Glutamatergic neuron (in vitro differentiated cells): ENCODE measurements around the gene ATP7A. TPM values are rescaled to one million over a fixed set of nuclear protein-coding genes. Genes with fewer than 3 reads are reported as not detected.

Source experiments
- DNase-seq: peaks from one replicate; pipeline ENCODE4 v3.0.0; 2022
- H3K27ac Mint-ChIP-seq: one replicate; pipeline ENCODE4 v1.8.0; 2020; ENCODE audit warnings: mild to moderate bottlenecking, mixed read lengths, inconsistent platforms; ENCODE audit not compliant: unreplicated experiment
- H3K27me3 Mint-ChIP-seq: one replicate; pipeline ENCODE4 v1.8.0; 2020; ENCODE audit warnings: mild to moderate bottlenecking, moderate library complexity, mixed read lengths, inconsistent platforms; ENCODE audit not compliant: unreplicated experiment
- H3K36me3 Mint-ChIP-seq: one replicate; pipeline ENCODE4 v1.8.0; 2020; ENCODE audit warnings: mild to moderate bottlenecking, mixed read lengths, inconsistent platforms; ENCODE audit not compliant: unreplicated experiment
- H3K4me1 Mint-ChIP-seq: one replicate; pipeline ENCODE4 v1.8.0; 2020; ENCODE audit warnings: mild to moderate bottlenecking, low read depth, mixed read lengths, inconsistent platforms; ENCODE audit not compliant: unreplicated experiment
- H3K4me3 Mint-ChIP-seq: one replicate; pipeline ENCODE4 v1.8.0; 2020; ENCODE audit warnings: mild to moderate bottlenecking, mixed read lengths, inconsistent platforms; ENCODE audit not compliant: unreplicated experiment
- H3K9me3 Mint-ChIP-seq: one replicate; pipeline ENCODE4 v1.8.0; 2020; ENCODE audit warnings: mild to moderate bottlenecking, moderate library complexity, mixed read lengths, inconsistent platforms; ENCODE audit not compliant: unreplicated experiment
- total RNA-seq: library from RNA; stranded (reverse); fragmentation: NEBNext Ultra II Directional; extraction: Animal tissue kit (Norgen Biotek cat#: 25700); gene quantifications from one replicate; pipeline ENCODE4 v1.2.1, GENCODE V29; 2021; ENCODE audit not compliant: unreplicated experiment
- TF ChIP-seq, protein P1 (sequence below): fragments of 200-600 bp; sonication (generic); IDR thresholded peaks from one replicate; pipeline ENCODE4 v1.5.0; 2021; ENCODE audit not compliant: partially characterized antibody, unreplicated experiment

ATP7A gene
- total RNA-seq, 1 donor from 2014 or later, result 11.5 TPM

DNA sequence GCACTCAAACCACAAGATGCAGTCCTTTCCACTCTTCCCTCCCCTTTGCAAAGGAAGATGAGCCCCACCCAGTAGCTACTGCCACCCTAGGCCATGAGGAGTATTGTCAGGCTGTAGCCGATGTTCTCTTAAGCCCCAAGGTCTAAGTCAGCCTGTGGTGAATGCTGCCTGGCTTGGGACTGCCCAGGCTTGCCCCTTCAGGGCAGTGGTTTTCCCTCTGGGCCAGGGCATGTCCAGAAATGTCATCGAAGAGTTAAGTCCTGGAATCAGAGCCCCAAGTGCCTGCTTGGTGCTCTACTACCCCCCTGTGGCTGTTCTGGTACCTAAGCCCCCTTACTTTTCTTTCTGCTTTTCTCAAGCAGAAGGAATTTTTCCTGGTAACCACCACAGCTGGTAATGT, 181.8 kb downstream of the ATP7A start:
- Mint-ChIP-seq H3K36me3 (no peaks in the 10 kb centered on the region), H3K4me1 (no peaks in the 10 kb centered on the region), H3K27me3 (no peaks in the 10 kb centered on the region), H3K27ac (no peak overlapping the region), H3K9me3 (no peaks in the 10 kb centered on the region), H3K4me3 (no peak overlapping the region)
- TF ChIP-seq, protein P1, sequence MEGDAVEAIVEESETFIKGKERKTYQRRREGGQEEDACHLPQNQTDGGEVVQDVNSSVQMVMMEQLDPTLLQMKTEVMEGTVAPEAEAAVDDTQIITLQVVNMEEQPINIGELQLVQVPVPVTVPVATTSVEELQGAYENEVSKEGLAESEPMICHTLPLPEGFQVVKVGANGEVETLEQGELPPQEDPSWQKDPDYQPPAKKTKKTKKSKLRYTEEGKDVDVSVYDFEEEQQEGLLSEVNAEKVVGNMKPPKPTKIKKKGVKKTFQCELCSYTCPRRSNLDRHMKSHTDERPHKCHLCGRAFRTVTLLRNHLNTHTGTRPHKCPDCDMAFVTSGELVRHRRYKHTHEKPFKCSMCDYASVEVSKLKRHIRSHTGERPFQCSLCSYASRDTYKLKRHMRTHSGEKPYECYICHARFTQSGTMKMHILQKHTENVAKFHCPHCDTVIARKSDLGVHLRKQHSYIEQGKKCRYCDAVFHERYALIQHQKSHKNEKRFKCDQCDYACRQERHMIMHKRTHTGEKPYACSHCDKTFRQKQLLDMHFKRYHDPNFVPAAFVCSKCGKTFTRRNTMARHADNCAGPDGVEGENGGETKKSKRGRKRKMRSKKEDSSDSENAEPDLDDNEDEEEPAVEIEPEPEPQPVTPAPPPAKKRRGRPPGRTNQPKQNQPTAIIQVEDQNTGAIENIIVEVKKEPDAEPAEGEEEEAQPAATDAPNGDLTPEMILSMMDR, result no peak
- DNase-seq, result peak; percentile 18

DNA sequence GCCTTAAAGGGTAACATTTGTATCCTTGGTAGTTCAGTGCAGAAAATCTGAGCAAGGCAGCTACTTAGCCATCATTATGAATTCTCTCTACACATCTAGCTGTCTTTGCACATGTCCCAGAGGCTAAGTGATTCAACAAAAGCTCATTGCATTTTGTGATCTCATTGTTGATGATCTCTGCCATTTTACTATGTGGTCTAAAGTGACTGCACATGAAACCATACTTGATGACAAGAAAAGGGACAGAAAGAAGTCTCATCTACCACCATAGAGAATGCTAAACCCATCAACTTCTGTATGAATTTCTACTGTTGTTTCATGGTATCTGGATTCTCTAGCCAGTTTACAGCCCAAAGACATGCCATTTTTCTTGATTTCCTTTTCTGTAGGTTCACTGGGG, 187.6 kb downstream of the ATP7A start:
- H3K9me3 Mint-ChIP-seq, result peaks cover 4% of the 10 kb centered on the region
- TF ChIP-seq, protein P1, result no peak
- H3K4me1 Mint-ChIP-seq, result no peaks in the 10 kb centered on the region
- no peak for DNase-seq
- no peak overlapping the region for H3K4me3 Mint-ChIP-seq
- peaks cover 2% of the 10 kb centered on the region for H3K27me3 Mint-ChIP-seq
- no peak overlapping the region for H3K27ac Mint-ChIP-seq
- no peaks in the 10 kb centered on the region for H3K36me3 Mint-ChIP-seq

Other genes starting within 250 kb of the ATP7A start
- gene ATRX, start 124.5 kb upstream of the ATP7A start, total RNA-seq, result 152 TPM
- gene MAGT1, start 15.3 kb upstream of the ATP7A start, total RNA-seq, result 8.6 TPM
- 188 TPM for gene COX7B, start 11.2 kb upstream of the ATP7A start, total RNA-seq
- not detected for gene PGAM4, start 58.9 kb downstream of the ATP7A start, total RNA-seq
- 263 TPM for gene PGK1, start 193.6 kb downstream of the ATP7A start, total RNA-seq
- 30.4 TPM for gene TAF9B, start 229.0 kb downstream of the ATP7A start, total RNA-seq